Small intestine (tissue), 16 donors: ENCODE data around the gene SLC37A4. TPM values are rescaled to one million over a fixed set of nuclear protein-coding genes. Genes with fewer than 3 reads are reported as not detected.

ENCODE experiments used
- DNase-seq, 2 donors: peaks; one replicate each; pipeline versions ENCODE4 v3.0.0 to v3.0.0-alpha.2; 2013
- FAIRE-seq: peaks from 2 replicates; lab custom pipeline; 2012; peaks lifted over from hg19 to GRCh38; lab: Jason Lieb, UNC
- H3K27ac ChIP-seq, 3 donors: one replicate each; pipeline ENCODE4 v1.5.1; 2013; ENCODE audit warnings: low read length in 2 of 3, mild to moderate bottlenecking in 2 of 3, control low read depth in 1 of 3, inconsistent platforms in 1 of 3, low read depth in 1 of 3, moderate library complexity in 1 of 3
- H3K27me3 ChIP-seq, 3 donors: one replicate each; pipeline ENCODE4 v1.6.1; 2013; ENCODE audit warnings: low read length in 3 of 3, inconsistent platforms in 1 of 3; ENCODE audit not compliant: control insufficient read depth in 3 of 3, insufficient read depth in 3 of 3
- H3K36me3 ChIP-seq, 3 donors: one replicate each; pipeline ENCODE4 v1.6.1; 2013; ENCODE audit warnings: low read length in 3 of 3, inconsistent platforms in 1 of 3, low read depth in 1 of 3, mild to moderate bottlenecking in 1 of 3, moderate library complexity in 1 of 3; ENCODE audit not compliant: control insufficient read depth in 3 of 3, insufficient read depth in 2 of 3
- H3K4me1 ChIP-seq, 3 donors: one replicate each; pipeline ENCODE4 v1.6.1; 2013; ENCODE audit warnings: low read length in 2 of 3, inconsistent platforms in 1 of 3, low read depth in 1 of 3, mild to moderate bottlenecking in 1 of 3, moderate library complexity in 1 of 3; ENCODE audit not compliant: control insufficient read depth in 3 of 3, insufficient read depth in 2 of 3
- H3K4me3 ChIP-seq, 3 donors: one replicate each; pipeline ENCODE4 v1.5.1; 2013; ENCODE audit warnings: low read length in 3 of 3, control low read depth in 1 of 3, inconsistent platforms in 1 of 3, low read depth in 1 of 3, mild to moderate bottlenecking in 1 of 3, moderate library complexity in 1 of 3
- H3K9me3 ChIP-seq, 2 donors: one replicate each; pipeline ENCODE4 v1.6.1; 2013; ENCODE audit warnings: low read depth in 1 of 2, low read length in 1 of 2; ENCODE audit not compliant: control insufficient read depth in 2 of 2, insufficient read depth in 1 of 2
- WGBS, 3 donors: extraction: QIAGEN DNeasy Blood & Tissue Kit; methylation state at CpG; one replicate each; pipeline ENCODE4 v1.1.7; 2013; 5-methylcytosine and 5-hydroxymethylcytosine counted together
- long read RNA-seq, 10 donors: transcript quantifications; one replicate each; lab custom pipeline, GENCODE V29; 2026
- polyA plus RNA-seq, 4 donors: library from polyadenylated mRNA; stranded (reverse) in 3 of 4; unstranded in 1 of 4; fragments of 200-250 nt in 3 of 4; fragments of 120-200 nt in 1 of 4; gene quantifications; one replicate each; pipeline versions ENCODE4 v1.2.1 to v1.2.3, GENCODE V29; 2013
- donor health status: healthy with polysubstance abuse.
- donor health status: control.
- donor health status: control.
- donor health status: Bipolar disorder and iron deficiency.
- donor health status: healthy.

The SLC37A4 gene
- polyA plus RNA-seq: 100 to 1,000 TPM in 2 of 4 donors, 10 to 100 TPM in 2; 57.9 to 250 (median 96.9) TPM
- long read RNA-seq, donor 1, transcript SLC37A4-210 (9 exons, 2,040 nt): minor isoform, 5 of 224 reads
- long read RNA-seq, donor 1, transcript SLC37A4-208 (6 exons, 2,626 nt): major isoform, 10 of 224 reads
- long read RNA-seq, donor 1, partial matches to known transcripts: 206 of 224 reads
- long read RNA-seq, donor 1, other reads (novel, unspliced or antisense): 0 of 224 reads
- long read RNA-seq, donor 2, partial matches to known transcripts: 27 of 29 reads
- long read RNA-seq, donor 2, other reads (novel, unspliced or antisense): 0 of 29 reads
- long read RNA-seq, donor 3, partial matches to known transcripts: 67 of 72 reads
- long read RNA-seq, donor 3, other reads (novel, unspliced or antisense): 0 of 72 reads
- long read RNA-seq, donor 4: 0 reads
- long read RNA-seq, donor 5, transcript SLC37A4-208 (6 exons, 2,626 nt): major isoform, 6 of 20 reads
- long read RNA-seq, donor 5, partial matches to known transcripts: 12 of 20 reads
- long read RNA-seq, donor 5, other reads (novel, unspliced or antisense): 0 of 20 reads
- long read RNA-seq, donor 6, partial matches to known transcripts: 65 of 69 reads
- long read RNA-seq, donor 6, other reads (novel, unspliced or antisense): 0 of 69 reads
- long read RNA-seq, donor 7: 0 reads
- long read RNA-seq, donor 8: 0 reads
- long read RNA-seq, donor 9, partial matches to known transcripts: 35 of 38 reads
- long read RNA-seq, donor 9, other reads (novel, unspliced or antisense): 0 of 38 reads
- long read RNA-seq, donor 10, transcript SLC37A4-210 (9 exons, 2,040 nt): major isoform, 6 of 34 reads
- long read RNA-seq, donor 10, partial matches to known transcripts: 22 of 34 reads
- long read RNA-seq, donor 10, other reads (novel, unspliced or antisense): 0 of 34 reads

GRCh38 chr11:119030329-119031047 is at the start of gene SLC37A4:
Gene SLC37A4, minus strand, starts transcription at chr11:119030877.
- peak within 1 kb of the TSS; percentile 85 to 96 (median 88) for H3K27ac ChIP-seq
- FAIRE-seq (no peak), DNase-seq (peak; percentile 99)
- 0 to 1% (median 1%) methylated on average over 39 to 67 of the region's 67 CpGs for WGBS, 3 donors
- H3K9me3 ChIP-seq: no peaks in the 10 kb centered on the region
- H3K36me3 ChIP-seq: peaks cover 0 to 37% (median 0%) of the 10 kb centered on the region in 3 donors
- no peaks in the 10 kb centered on the region for H3K27me3 ChIP-seq
- H3K4me1 ChIP-seq: peaks cover 0 to 14% (median 0%) of the 10 kb centered on the region in 3 donors
- H3K4me3 ChIP-seq: peak within 1 kb of the TSS; percentile 78 to 87 (median 82)

- no peak for FAIRE-seq
- Histone ChIP-seq H3K4me3 (no peak overlapping the region), H3K27ac (peak overlapping the region in 2 of 3 donors; percentile 79 to 81), H3K36me3 (peaks cover 17 to 89% (median 23%) of the 10 kb centered on the region in 3 donors), H3K4me1 (peaks cover 0 to 52% (median 13%) of the 10 kb centered on the region in 3 donors), H3K27me3 (no peaks in the 10 kb centered on the region), H3K9me3 (no peaks in the 10 kb centered on the region)
- DNase-seq: no peak
- 93 to 94% (median 94%) methylated on average over 19 of the region's 19 CpGs for WGBS, 3 donors
These were observed 48.2 kb upstream of the SLC37A4 start for GRCh38 chr11:119078675-119079420.

DNA sequence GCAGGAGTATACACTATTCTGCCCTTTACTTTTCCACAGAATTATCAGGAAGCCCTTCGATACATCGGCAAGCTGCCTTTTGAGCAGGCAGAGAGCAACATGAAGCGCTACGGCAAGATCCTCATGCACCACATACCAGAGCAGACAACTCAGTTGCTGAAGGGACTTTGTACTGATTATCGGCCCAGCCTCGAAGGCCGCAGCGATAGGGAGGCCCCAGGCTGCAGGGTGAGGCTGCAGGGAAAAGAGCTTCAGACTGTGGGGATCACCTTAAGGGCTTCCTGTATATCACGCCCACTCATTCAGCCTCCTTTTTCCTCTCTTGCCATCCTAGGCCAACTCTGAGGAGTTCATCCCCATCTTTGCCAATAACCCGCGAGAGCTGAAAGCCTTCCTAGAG is 47.2 kb upstream of the SLC37A4 start:
- peak; percentile 83 to 90 for DNase-seq
- FAIRE-seq: no peak
- peaks cover 0 to 52% (median 13%) of the 10 kb centered on the region in 3 donors for H3K4me1 ChIP-seq
- peaks cover 19 to 93% (median 26%) of the 10 kb centered on the region in 3 donors for H3K36me3 ChIP-seq
- H3K4me3 ChIP-seq: no peak overlapping the region
- H3K9me3 ChIP-seq: no peaks in the 10 kb centered on the region
- H3K27ac ChIP-seq: peak overlapping the region; percentile 18 to 81 (median 79)
- WGBS, 3 donors: 20 to 67% (median 42%) methylated on average over 11 of the region's 11 CpGs
- no peaks in the 10 kb centered on the region for H3K27me3 ChIP-seq

GRCh38 chr11:119067371-119068222 is 36.9 kb upstream of the SLC37A4 start, which contains the start of gene VPS11:
Gene VPS11, plus strand, starts transcription at chr11:119067818. Its CDS starts 6 bp downstream, at chr11:119067824.
- peak within 1 kb of the TSS; percentile 61 to 95 (median 70) for H3K27ac ChIP-seq
- DNase-seq: peak; percentile 98
- no peaks in the 10 kb centered on the region for H3K9me3 ChIP-seq
- H3K27me3 ChIP-seq: no peaks in the 10 kb centered on the region
- WGBS, 3 donors: 0% methylated on average over 49 of the region's 49 CpGs
- peaks cover 6 to 33% (median 9%) of the 10 kb centered on the region in 3 donors for H3K36me3 ChIP-seq
- H3K4me3 ChIP-seq: peak within 1 kb of the TSS; percentile 47 to 94 (median 78)
- FAIRE-seq: no peak
- H3K4me1 ChIP-seq: peaks cover 0 to 9% (median 0%) of the 10 kb centered on the region in 3 donors

DNA sequence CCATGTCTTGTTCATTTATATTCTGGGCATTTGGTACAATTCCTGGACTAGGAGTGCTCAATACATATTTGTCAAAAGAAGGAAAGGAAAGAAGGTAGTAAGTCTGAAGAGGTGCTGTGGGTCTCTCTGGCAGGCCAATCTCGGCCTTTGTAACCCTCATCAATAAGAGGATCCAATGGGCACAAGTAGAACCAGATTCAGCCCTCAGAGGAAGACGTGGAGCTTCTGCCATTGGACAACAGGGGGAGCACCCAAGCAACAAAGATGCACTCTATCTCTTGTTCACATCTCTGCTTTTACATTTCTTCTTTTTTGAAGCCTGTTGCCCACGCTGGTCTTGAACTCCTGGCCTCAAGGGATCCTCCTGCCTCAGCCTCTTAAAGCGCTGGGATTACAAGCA is 34.7 kb upstream of the SLC37A4 start:
- peaks cover 0 to 9% (median 0%) of the 10 kb centered on the region in 3 donors for H3K4me1 ChIP-seq
- FAIRE-seq: no peak

GRCh38 chr11:119062779-119063178 is 32.1 kb upstream of the SLC37A4 start:
- no peak overlapping the region for H3K27ac ChIP-seq
- no peaks in the 10 kb centered on the region for H3K9me3 ChIP-seq
- H3K36me3 ChIP-seq: peaks cover 0 to 9% (median 2%) of the 10 kb centered on the region in 3 donors
- H3K4me1 ChIP-seq: peaks cover 0 to 4% (median 0%) of the 10 kb centered on the region in 3 donors
- WGBS, 3 donors: 47 to 64% (median 62%) methylated on average over 5 of the region's 5 CpGs
- no peak overlapping the region for H3K4me3 ChIP-seq
- no peak for FAIRE-seq
- DNase-seq: no peak
- no peaks in the 10 kb centered on the region for H3K27me3 ChIP-seq

More for the DNA sequence above, 34.7 kb upstream of the SLC37A4 start:
- Histone ChIP-seq H3K36me3 (peaks cover 0 to 13% (median 4%) of the 10 kb centered on the region in 3 donors), H3K4me3 (no peak overlapping the region), H3K27ac (no peak overlapping the region), H3K27me3 (no peaks in the 10 kb centered on the region), H3K9me3 (no peaks in the 10 kb centered on the region)
- 43 to 57% (median 49%) methylated on average over 4 of the region's 4 CpGs for WGBS, 3 donors
- DNase-seq: peak; percentile 40 to 58

GRCh38 chr11:119061256-119061655 is 30.6 kb upstream of the SLC37A4 start:
- WGBS, 3 donors: 91 to 98% (median 95%) methylated on average over 3 of the region's 3 CpGs
- Histone ChIP-seq H3K4me3 (no peak overlapping the region), H3K9me3 (no peaks in the 10 kb centered on the region), H3K27me3 (no peaks in the 10 kb centered on the region), H3K36me3 (peaks cover 0 to 9% (median 2%) of the 10 kb centered on the region in 3 donors), H3K4me1 (no peaks in the 10 kb centered on the region), H3K27ac (no peak overlapping the region)
- DNase-seq: no peak
- no peak for FAIRE-seq
